ENCODE results near the gene PRKCE.

GRCh38 chr2:45962177-45962921 is 310.9 kb downstream of the PRKCE start:
- TF ChIP-seq CTCF (IDR thresholded peaks at IDR 0.05) = no peak
- no peak for TF ChIP-seq POLR2A (IDR thresholded peaks at IDR 0.05)
